OCI-LY3 (cell line): ENCODE data around the gene HSPA12B.

Experiments
- H2AFZ ChIP-seq: fragments of 200-600, 300-600 bp; shearing (Covaris generic); 2 replicates; pipeline ENCODE4 v1.6.0; 2014; ENCODE audit warnings: antibody characterized with exemption, low read depth, low read length
- H3K27ac ChIP-seq: fragments of 200-600, 300-600 bp; sonication (generic); 2 replicates; pipeline ENCODE4 v1.5.1; 2014; ENCODE audit warnings: mild to moderate bottlenecking, low read length, moderate library complexity, mixed read lengths
- H3K27me3 ChIP-seq: fragments of 200-600, 300-600 bp; sonication (generic); 2 replicates; pipeline ENCODE4 v1.6.1; 2014; ENCODE audit warnings: low read depth, low read length, mixed read lengths
- H3K36me3 ChIP-seq: fragments of 200-600, 300-600 bp; sonication (generic); replicated peaks from 2 replicates; pipeline ENCODE3; 2014; ENCODE audit warnings: low read depth, low read length, mixed read lengths
- H3K4me1 ChIP-seq: fragments of 300-600, 200-600 bp; sonication (generic); 2 replicates; pipeline ENCODE4 v1.6.1; 2014; ENCODE audit warnings: low read length, mixed read lengths
- H3K4me2 ChIP-seq: fragments of 200-600, 300-600 bp; sonication (generic); 2 replicates; pipeline ENCODE4 v1.6.1; 2014; ENCODE audit warnings: low read length, mixed read lengths
- H3K4me3 ChIP-seq: fragments of 300-600, 200-600 bp; sonication (generic); 2 replicates; pipeline ENCODE4 v1.5.1; 2014; ENCODE audit warnings: antibody characterized with exemption, mild to moderate bottlenecking, low read length, moderate library complexity
- H3K79me2 ChIP-seq: fragments of 300-600, 200-600 bp; shearing (Covaris generic); 2 replicates; pipeline ENCODE4 v1.6.1; 2014; ENCODE audit warnings: mild to moderate bottlenecking, low read length, mixed read lengths
- H3K9ac ChIP-seq: fragments of 300-600, 200-600 bp; shearing (Covaris generic); 2 replicates; pipeline ENCODE4 v1.6.0; 2014; ENCODE audit warnings: mild to moderate bottlenecking, low read length, moderate library complexity
- H3K9me3 ChIP-seq: fragments of 200-600, 300-600 bp; shearing (Covaris generic); 2 replicates; pipeline ENCODE4 v1.6.1; 2014; ENCODE audit warnings: low read length, mixed read lengths; ENCODE audit not compliant: insufficient read depth
- H4K20me1 ChIP-seq: fragments of 200-600, 300-600 bp; sonication (generic); 2 replicates; pipeline ENCODE4 v1.6.1; 2016; ENCODE audit warnings: low read length, mixed read lengths; ENCODE audit not compliant: insufficient read depth
- CTCF ChIP-seq: fragments of 200-600, 300-600 bp; sonication (generic); IDR thresholded peaks from 2 replicates; pipeline ENCODE4 v1.5.1; 2014; ENCODE audit warnings: antibody characterized with exemption, low read length, low read depth
- EZH2phosphoT487 ChIP-seq: fragments of 200-600 bp; shearing (Covaris generic); IDR thresholded peaks from 2 replicates; pipeline ENCODE4 v1.6.1; 2018; ENCODE audit warnings: antibody characterized with exemption, mixed run types, low read depth

Gene HSPA12B

GRCh38 chr20:3712279-3712873 is 20.1 kb upstream of the HSPA12B start, which contains the start of gene SIGLEC1:
SIGLEC1 (minus strand) TSS chr20:3712600; CDS start chr20:3707128, 5,472 bp downstream.
- Histone ChIP-seq H3K9ac (no peak within 1 kb of the TSS), H4K20me1 (no peaks in the 10 kb centered on the region), H2AFZ (no peak within 1 kb of the TSS), H3K36me3 (no peaks in the 10 kb centered on the region), H3K4me1 (peaks cover 6% of the 10 kb centered on the region; the same call in 1 of the 2 replicates), H3K79me2 (no peaks in the 10 kb centered on the region), H3K9me3 (no peaks in the 10 kb centered on the region), H3K4me2 (no peak within 1 kb of the TSS), H3K27ac (no peak within 1 kb of the TSS), H3K27me3 (0 out of 2 replicates have a peak, but pooled peaks cover 9% of the 10 kb centered on the region), H3K4me3 (no peak within 1 kb of the TSS)
- TF ChIP-seq EZH2phosphoT487, result no peak

- Histone ChIP-seq H3K36me3 (no peaks in the 10 kb centered on the region), H3K9ac (no peak overlapping the region), H4K20me1 (no peaks in the 10 kb centered on the region), H3K27me3 (0 out of 2 replicates have a peak, but pooled peaks cover 8% of the 10 kb centered on the region), H2AFZ (no peak overlapping the region), H3K4me3 (no peak overlapping the region), H3K27ac (no peak overlapping the region), H3K9me3 (no peaks in the 10 kb centered on the region), H3K4me1 (peaks cover 6% of the 10 kb centered on the region; the same call in 1 of the 2 replicates), H3K79me2 (no peaks in the 10 kb centered on the region), H3K4me2 (no peak overlapping the region)
- TF ChIP-seq CTCF, result no peak
- TF ChIP-seq EZH2phosphoT487, result no peak
Measured at GRCh38 chr20:3714092-3714491, 18.4 kb upstream of the HSPA12B start.

- no peak overlapping the region for H3K27ac ChIP-seq
- H3K9me3 ChIP-seq, result no peaks in the 10 kb centered on the region
- TF ChIP-seq EZH2phosphoT487 (no peak), CTCF (peak; percentile 89)
- H4K20me1 ChIP-seq, result no peaks in the 10 kb centered on the region
- no peak overlapping the region for H3K4me3 ChIP-seq
- H3K4me1 ChIP-seq, result peaks cover 6% of the 10 kb centered on the region; the same call in 1 of the 2 replicates
- no peak overlapping the region for H3K4me2 ChIP-seq
- peaks cover 18% of the 10 kb centered on the region for H3K27me3 ChIP-seq
- no peaks in the 10 kb centered on the region for H3K36me3 ChIP-seq
- no peaks in the 10 kb centered on the region for H3K79me2 ChIP-seq
- H2AFZ ChIP-seq, result no peak overlapping the region
- H3K9ac ChIP-seq, result no peak overlapping the region
Measured at GRCh38 chr20:3716195-3716834, 16.2 kb upstream of the HSPA12B start.

- no peak for TF ChIP-seq CTCF
- no peak for TF ChIP-seq EZH2phosphoT487
- no peak overlapping the region for H3K4me2 ChIP-seq
Measured at GRCh38 chr20:3719046-3719445, 13.4 kb upstream of the HSPA12B start.

More at GRCh38 chr20:3719046-3719445, 13.4 kb upstream of the HSPA12B start:
- H3K27me3 ChIP-seq, result peaks cover 20% of the 10 kb centered on the region
- no peak overlapping the region for H2AFZ ChIP-seq
- H4K20me1 ChIP-seq, result no peaks in the 10 kb centered on the region
- no peaks in the 10 kb centered on the region for H3K36me3 ChIP-seq
- H3K4me3 ChIP-seq, result no peak overlapping the region
- H3K9ac ChIP-seq, result no peak overlapping the region
- H3K4me1 ChIP-seq, result peaks cover 2% of the 10 kb centered on the region; the same call in 1 of the 2 replicates
- H3K9me3 ChIP-seq, result no peaks in the 10 kb centered on the region
- H3K27ac ChIP-seq, result no peak overlapping the region
- no peaks in the 10 kb centered on the region for H3K79me2 ChIP-seq
